Keratinocyte (primary cell): ENCODE data around the gene CCT2.
A peak's percentile ranks its signal among the peaks of the same experiment; 100 is the strongest.

Source experiments
- CTCF ChIP-seq, 3 experiments: IDR thresholded peaks in 1 of 3; conservative IDR thresholded peaks in 1 of 3; optimal IDR thresholded peaks in 1 of 3; 2 replicates in 2 of 3; 3 replicates in 1 of 3; pipeline versions ENCODE3 to v1.5.1; 2011; ENCODE audit warnings: low read length in 3 of 3, mild to moderate bottlenecking in 3 of 3, moderate library complexity in 2 of 3, control low read depth in 1 of 3, inconsistent platforms in 1 of 3; ENCODE audit not compliant: insufficient read depth in 2 of 3; ENCODE audit errors: extremely low read depth in 1 of 3
- EZH2 ChIP-seq: IDR thresholded peaks from one replicate; pipeline ENCODE4 v1.6.1; 2012; ENCODE audit warnings: inconsistent platforms, mild to moderate bottlenecking, low read length, moderate library complexity

DNA sequence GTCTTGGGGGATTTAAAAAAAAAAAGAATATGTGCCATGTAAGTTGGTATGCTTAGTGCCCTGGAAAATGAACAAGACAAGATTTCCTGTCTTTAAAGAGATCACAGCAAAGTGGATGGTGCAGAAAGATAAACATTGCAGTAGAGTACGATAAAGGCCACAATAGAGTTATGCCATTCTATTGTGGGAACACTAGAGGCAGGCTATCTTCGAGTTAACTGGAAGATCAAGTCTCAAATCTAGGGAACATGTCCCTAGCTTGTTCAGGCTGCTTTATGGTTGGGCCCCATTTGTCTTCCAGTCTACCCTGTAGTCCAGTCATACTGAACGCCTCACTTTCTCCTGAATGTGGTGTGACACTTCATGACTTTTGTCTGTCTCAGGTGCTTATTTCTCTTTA lies 18.7 kb upstream of the CCT2 start:
- TF ChIP-seq CTCF (optimal IDR thresholded peaks at IDR 0.05 in 1 of 3, IDR thresholded peaks at IDR 0.05 in 1 of 3, conservative IDR thresholded peaks at IDR 0.05 in 1 of 3; ENCODE audit: extremely low read depth in 1 of 3, insufficient read depth in 2 of 3, low read length in 3 of 3) = peak in 1 of 3 experiments; percentile 25
- TF ChIP-seq EZH2 = no peak
